Activated CD8-positive, alpha-beta memory T cell treated with anti-CD3 and anti-CD28 coated beads, Interleukin-2, amount 10 ng/mL, durations not matched to agents 7 days and 5 days (primary cell): ENCODE results near the gene ETFA. TPM values are rescaled to one million over a fixed set of nuclear protein-coding genes. Genes with fewer than 3 reads are reported as not detected.
"Not testable (repeated sequence)": the region's sequence is repeated elsewhere in the genome, so short reads cannot be mapped to it uniquely, and the experiment has no call there.

Experiments used
- ATAC-seq: fragments of 150-1000 bp; cut with Tn5 transposase; one replicate; pipeline ENCODE4 v1.10.0; 2021; ENCODE audit warnings: moderate library complexity
- CTCF ChIA-PET: fragments of 350-600 bp; sonication (Branson Sonifier 250); formaldehyde crosslinking; loops from one replicate; lab custom pipeline; 2021; ENCODE audit warnings: antibody characterized with exemption; lab: Charles Lee
- DNase-seq: peaks from one replicate; pipeline ENCODE4 v3.0.0-alpha.2; 2020
- H3K27ac Mint-ChIP-seq: one replicate; pipeline ENCODE4 v1.8.0; 2021; ENCODE audit warnings: mild to moderate bottlenecking, mixed read lengths
- H3K27me3 Mint-ChIP-seq: one replicate; pipeline ENCODE4 v1.8.0; 2021; ENCODE audit warnings: mixed read lengths
- H3K36me3 Mint-ChIP-seq: one replicate; pipeline ENCODE4 v1.8.0; 2021; ENCODE audit warnings: mild to moderate bottlenecking, mixed read lengths
- H3K4me1 Mint-ChIP-seq: one replicate; pipeline ENCODE4 v1.8.0; 2021; ENCODE audit warnings: mixed read lengths
- H3K4me3 Mint-ChIP-seq: one replicate; pipeline ENCODE4 v1.8.0; 2021; ENCODE audit warnings: mild to moderate bottlenecking, moderate library complexity, mixed read lengths
- H3K9me3 Mint-ChIP-seq: one replicate; pipeline ENCODE4 v1.8.0; 2022; ENCODE audit warnings: low read depth, mixed read lengths
- total RNA-seq, 2 experiments: library from RNA; stranded (reverse); gene quantifications; one replicate each; pipeline ENCODE4 v1.2.3, GENCODE V29; 2021

ETFA gene
- total RNA-seq, 2 experiments from 2014 or later, result 119 to 142 TPM

DNA sequence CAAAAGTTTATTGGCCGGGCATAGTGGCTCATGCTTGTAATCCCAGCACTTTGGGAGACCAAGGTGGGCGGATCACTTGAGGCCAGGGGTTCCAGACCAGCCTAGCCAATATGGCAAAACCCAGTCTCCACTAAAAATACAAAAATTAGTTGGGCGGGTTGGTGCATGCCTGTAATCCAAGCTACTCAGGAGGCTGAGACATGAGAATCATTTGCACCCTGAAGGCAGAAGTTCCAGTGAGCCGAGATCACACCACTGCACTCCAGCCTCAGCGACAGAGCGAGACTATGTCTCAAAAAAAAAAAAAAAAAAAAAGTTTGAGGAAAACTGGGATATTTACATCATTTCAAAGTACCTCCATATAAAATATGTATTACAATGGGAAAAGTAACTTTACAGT, 40.4 kb downstream of the ETFA start:
- DNase-seq (no peak), ATAC-seq (no peak)
- CTCF ChIA-PET, result interaction anchor here (0.7 kb wide), 1 partner anchor 74 kb away, joined by 4 read pairs; no protein-coding TSS in a partner anchor
- Mint-ChIP-seq H3K4me1 (no peaks in the 10 kb centered on the region), H3K36me3 (peaks cover 65% of the 10 kb centered on the region), H3K9me3 (peaks cover 8% of the 10 kb centered on the region), H3K27ac (no peak overlapping the region), H3K27me3 (no peaks in the 10 kb centered on the region), H3K4me3 (no peak overlapping the region)

DNA sequence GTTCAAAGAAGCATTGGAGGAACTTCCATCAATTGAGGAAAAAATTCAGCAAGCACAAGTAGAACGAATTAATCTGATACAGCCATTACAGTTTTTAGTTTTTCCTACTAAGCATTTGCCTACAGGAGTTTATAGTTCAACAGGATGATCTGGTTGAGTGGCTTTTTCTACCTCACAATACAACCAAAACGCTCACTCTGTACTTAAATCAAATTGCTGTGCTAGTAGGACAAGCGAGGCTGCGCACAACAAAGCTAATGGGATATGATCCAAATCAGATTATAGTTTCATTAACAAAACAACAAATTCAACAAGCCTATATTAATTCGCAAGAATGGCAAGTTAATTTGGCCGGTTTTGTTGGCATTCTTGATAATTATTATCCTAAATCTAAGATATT, 44.2 kb downstream of the ETFA start:
- no peaks in the 10 kb centered on the region for H3K27me3 Mint-ChIP-seq
- no peak overlapping the region for H3K27ac Mint-ChIP-seq
- DNase-seq (no peak), ATAC-seq (no peak)
- CTCF ChIA-PET, result interaction anchor here (1.0 kb wide), 1 partner anchor 32 kb away, joined by 3 read pairs; no protein-coding TSS in a partner anchor
- H3K4me3 Mint-ChIP-seq, result no peak overlapping the region
- H3K36me3 Mint-ChIP-seq, result peaks cover 92% of the 10 kb centered on the region
- H3K4me1 Mint-ChIP-seq, result peaks cover 5% of the 10 kb centered on the region
- H3K9me3 Mint-ChIP-seq, result peaks cover 20% of the 10 kb centered on the region

DNA sequence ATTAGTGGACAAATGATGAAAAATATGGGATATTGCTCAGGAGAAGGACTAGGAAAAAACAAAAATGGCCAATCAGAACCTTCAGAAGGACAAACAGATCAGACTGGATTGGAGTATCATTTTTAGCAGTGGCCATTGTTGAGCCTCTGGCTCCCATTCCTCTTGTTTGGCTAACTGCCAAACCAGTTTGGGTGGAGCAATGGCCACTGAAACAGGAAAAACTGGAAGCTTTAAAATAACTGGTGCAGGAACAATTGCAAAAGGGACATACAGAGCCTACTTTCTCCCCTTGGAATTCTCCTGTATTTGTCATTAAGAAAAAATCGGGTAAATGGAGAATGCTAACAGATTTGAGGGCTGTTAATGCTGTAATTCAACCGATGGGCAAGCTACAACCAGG, 45.5 kb downstream of the ETFA start:
- H3K27me3 Mint-ChIP-seq, ATAC-seq, CTCF ChIA-PET, H3K27ac Mint-ChIP-seq, H3K4me3 Mint-ChIP-seq, DNase-seq, H3K4me1 Mint-ChIP-seq: not testable (repeated sequence)
- peaks cover 91% of the 10 kb centered on the region for H3K36me3 Mint-ChIP-seq
- H3K9me3 Mint-ChIP-seq, result peaks cover 20% of the 10 kb centered on the region

DNA sequence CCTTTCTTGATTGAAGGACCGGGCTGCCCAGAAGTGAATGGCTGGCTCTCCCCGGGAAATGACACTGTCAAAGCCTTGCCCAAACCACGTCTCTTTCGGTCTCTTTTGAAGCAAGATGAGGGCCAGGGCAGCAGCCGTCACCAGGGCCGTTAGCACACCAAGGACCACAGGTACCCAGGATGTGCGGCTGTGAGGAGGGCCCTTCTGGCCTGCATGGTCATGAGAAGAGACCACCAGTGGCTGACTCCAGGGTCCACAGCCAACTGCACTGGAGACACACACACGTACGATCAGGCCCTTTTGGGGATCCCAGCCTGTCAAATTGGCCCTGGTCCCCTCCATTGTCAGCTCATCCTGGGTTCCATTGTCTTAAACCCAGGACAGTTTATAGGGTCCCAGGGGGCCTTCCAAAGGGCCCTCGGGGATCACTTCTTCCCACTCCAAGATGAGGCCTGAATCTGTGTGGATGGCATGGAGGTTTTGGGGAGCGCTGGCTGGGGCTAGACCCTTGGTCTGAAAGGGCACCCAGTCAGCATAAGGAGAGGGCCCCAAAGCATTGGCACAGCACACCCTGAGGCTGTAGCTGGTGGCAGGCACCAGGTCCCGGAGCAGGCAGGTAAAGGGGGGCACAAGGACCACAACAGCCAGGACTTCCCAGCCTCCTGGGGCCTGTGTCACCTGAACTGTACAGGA, 50.9 kb downstream of the ETFA start:
- H3K36me3 Mint-ChIP-seq, result peaks cover 68% of the 10 kb centered on the region
- H3K27ac Mint-ChIP-seq, result no peak overlapping the region
- H3K27me3 Mint-ChIP-seq, result no peaks in the 10 kb centered on the region
- no peak overlapping the region for H3K4me3 Mint-ChIP-seq
- H3K4me1 Mint-ChIP-seq, result peaks cover 5% of the 10 kb centered on the region
- peaks cover 12% of the 10 kb centered on the region for H3K9me3 Mint-ChIP-seq
- CTCF ChIA-PET, result no interaction called here
- DNase-seq (no peak), ATAC-seq (no peak)

DNA sequence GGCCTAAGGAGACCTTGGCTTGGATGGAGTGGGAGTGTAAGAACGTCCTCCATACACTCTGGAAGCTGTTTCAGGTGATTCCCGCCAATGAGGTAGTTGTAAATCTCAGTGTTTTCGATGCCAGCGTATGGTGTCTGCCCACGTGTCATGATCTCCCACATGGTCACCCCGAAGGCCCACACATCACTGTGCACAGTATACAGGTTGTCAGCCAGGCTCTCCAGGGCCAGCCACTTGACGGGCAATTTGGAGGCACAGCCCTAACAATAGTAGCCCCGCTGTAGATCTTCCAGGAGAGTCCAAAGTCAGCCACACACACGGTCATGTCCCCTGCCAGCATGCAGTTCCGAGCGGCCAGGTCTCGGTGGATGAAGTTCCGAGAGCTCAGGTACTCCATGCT, 51.9 kb downstream of the ETFA start:
- Mint-ChIP-seq H3K27ac (no peak overlapping the region), H3K4me1 (peaks cover 5% of the 10 kb centered on the region), H3K27me3 (no peaks in the 10 kb centered on the region), H3K36me3 (peaks cover 58% of the 10 kb centered on the region), H3K9me3 (peaks cover 12% of the 10 kb centered on the region), H3K4me3 (no peak overlapping the region)
- CTCF ChIA-PET, result interaction anchor here (1.1 kb wide), 1 partner anchor 17 kb away, joined by 3 read pairs; no protein-coding TSS in a partner anchor
- no peak for DNase-seq
- no peak for ATAC-seq

DNA sequence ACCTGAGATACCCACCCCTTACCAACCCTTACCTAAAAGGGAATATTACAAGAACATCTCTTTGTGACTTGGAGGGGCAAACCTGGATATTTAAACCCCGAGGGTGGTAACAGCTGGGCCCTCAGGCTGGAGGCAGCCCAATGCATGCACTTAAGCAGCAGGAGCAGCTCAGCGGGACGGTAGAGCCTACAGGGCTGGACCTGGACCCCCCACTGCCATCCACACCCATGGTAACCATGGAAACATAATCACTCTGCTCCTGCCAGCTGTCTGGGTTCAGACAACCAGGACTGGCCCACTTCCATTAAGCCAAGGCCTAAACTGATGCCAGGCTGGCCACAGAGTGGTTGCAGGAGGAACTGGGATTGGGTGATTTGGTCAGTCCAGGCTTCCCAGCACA, 52.8 kb downstream of the ETFA start:
- Mint-ChIP-seq H3K27me3 (no peaks in the 10 kb centered on the region), H3K4me1 (peaks cover 5% of the 10 kb centered on the region), H3K36me3 (peaks cover 49% of the 10 kb centered on the region), H3K27ac (no peak overlapping the region), H3K4me3 (no peak overlapping the region), H3K9me3 (peaks cover 7% of the 10 kb centered on the region)
- no peak for ATAC-seq
- CTCF ChIA-PET, result interaction anchor here (1.1 kb wide), 1 partner anchor 16 kb away, joined by 3 read pairs; no protein-coding TSS in a partner anchor
- DNase-seq, result no peak

DNA sequence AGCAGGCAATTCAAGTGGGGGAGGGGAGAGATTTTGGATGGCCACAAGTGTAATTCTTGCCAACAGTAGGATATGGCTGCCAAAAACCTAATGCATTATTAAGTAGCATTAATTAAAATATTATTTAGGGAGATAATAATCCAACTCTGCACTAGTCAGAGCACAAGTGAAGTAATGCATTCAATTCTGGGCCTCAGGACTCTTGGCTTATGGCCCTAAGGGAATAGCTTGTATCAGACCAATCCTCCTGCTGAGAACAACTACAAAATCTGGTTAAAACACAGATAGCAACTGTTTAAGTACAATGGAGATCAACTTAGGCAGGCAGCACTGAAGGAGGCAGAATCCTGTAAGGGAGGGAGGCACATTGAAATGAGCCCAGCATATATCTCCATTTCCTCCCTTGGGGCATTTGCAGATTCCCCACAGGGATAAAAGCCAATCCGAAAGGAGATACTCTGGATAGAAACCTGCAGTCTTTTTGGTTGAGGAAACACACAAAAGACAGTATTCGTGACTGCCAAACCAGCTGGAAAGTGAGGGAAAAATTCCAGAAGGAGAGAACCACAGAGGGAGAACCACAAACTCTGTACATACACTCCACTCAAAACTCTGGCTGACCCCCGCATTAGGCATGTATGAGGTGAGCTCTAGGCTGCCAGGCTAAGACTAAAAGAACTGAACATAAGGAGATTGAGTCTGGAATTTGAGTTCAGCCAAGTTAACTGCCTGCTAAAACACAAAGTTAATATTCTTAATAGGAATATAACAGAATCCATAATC, 57.4 kb downstream of the ETFA start:
- no peak for DNase-seq
- Mint-ChIP-seq H3K4me3 (no peak overlapping the region), H3K4me1 (peaks cover 4% of the 10 kb centered on the region), H3K9me3 (no peaks in the 10 kb centered on the region), H3K27ac (no peak overlapping the region), H3K36me3 (peaks cover 13% of the 10 kb centered on the region), H3K27me3 (no peaks in the 10 kb centered on the region)
- ATAC-seq, result no peak
- CTCF ChIA-PET, result interaction anchor here (1.0 kb wide), 1 partner anchor 28 kb away, joined by 3 read pairs; no protein-coding TSS in a partner anchor

DNA sequence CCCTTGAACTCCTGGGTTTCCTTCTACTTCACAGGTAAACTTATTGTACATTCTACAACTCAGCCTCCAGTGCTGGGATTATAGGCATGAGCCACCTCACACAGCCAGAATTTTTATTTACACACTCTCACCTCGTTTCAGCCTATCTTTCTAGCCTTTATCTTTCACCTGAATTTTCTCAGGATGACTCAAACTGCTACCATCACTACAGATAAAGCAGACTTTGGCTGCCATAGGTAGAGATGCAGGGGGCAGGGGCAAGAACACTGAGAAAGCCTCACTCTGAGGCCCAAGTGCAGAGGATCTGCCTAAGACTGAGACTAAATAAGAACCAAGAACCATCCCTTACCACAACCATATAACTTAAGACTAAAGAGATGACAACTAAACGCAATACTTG, 59.0 kb downstream of the ETFA start:
- Mint-ChIP-seq H3K4me3 (no peak overlapping the region), H3K27ac (no peak overlapping the region), H3K4me1 (peaks cover 4% of the 10 kb centered on the region), H3K36me3 (peaks cover 8% of the 10 kb centered on the region), H3K9me3 (no peaks in the 10 kb centered on the region), H3K27me3 (no peaks in the 10 kb centered on the region)
- CTCF ChIA-PET, result no interaction called here
- no peak for DNase-seq
- no peak for ATAC-seq

DNA sequence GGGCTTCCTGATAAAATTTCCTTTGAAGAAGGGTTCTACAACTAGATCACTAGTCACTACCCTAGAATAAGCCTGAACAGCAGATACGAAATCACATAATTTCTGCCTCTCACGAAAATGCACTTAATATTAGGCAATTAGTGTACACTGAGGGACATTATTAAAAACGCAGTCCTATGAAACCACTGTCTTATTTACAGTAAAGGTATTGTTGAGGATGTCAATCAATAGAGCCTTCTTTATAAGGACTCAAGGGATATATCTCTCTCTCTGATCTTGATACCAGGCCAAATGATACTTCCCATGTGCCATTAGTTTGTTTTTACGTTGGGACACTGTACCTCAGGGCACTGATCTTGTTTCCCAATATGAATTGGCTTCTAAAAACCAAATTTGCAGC, 59.6 kb downstream of the ETFA start:
- no peak overlapping the region for H3K4me3 Mint-ChIP-seq
- no peaks in the 10 kb centered on the region for H3K9me3 Mint-ChIP-seq
- no peak overlapping the region for H3K27ac Mint-ChIP-seq
- DNase-seq (no peak), ATAC-seq (no peak)
- peaks cover 8% of the 10 kb centered on the region for H3K36me3 Mint-ChIP-seq
- no peaks in the 10 kb centered on the region for H3K27me3 Mint-ChIP-seq
- CTCF ChIA-PET, result interaction anchor here (0.9 kb wide), 1 partner anchor 17 kb away, joined by 3 read pairs; no protein-coding TSS in a partner anchor
- peaks cover 4% of the 10 kb centered on the region for H3K4me1 Mint-ChIP-seq

DNA sequence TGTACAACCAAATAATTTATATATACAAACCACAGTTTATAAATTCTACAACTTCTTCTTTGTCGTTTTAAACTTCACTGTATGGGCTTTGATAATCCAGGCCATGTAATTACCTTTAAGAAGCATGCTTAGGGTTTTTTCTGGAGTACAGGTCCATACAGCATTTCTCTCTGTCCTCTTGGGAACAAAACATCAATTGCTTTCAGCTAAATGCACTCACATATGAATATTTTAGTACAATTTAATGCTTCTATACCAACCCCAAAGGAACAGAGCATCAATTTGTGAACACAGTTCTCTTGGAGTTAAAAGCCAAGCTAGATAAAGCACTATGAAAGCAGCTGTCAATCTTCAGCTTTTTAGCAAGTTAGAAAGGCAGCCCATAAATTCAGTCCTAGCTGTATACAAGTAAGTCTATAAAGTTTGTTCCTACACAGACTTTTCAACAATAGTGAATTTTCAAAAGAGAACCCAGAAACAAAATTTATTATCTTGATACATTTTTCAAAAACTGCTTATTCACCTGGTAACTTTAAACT, 66.1 kb downstream of the ETFA start:
- no peak for DNase-seq
- Mint-ChIP-seq H3K36me3 (peaks cover 7% of the 10 kb centered on the region), H3K9me3 (no peaks in the 10 kb centered on the region), H3K27ac (no peak overlapping the region), H3K4me1 (no peaks in the 10 kb centered on the region), H3K4me3 (no peak overlapping the region), H3K27me3 (no peaks in the 10 kb centered on the region)
- CTCF ChIA-PET, result interaction anchor here (0.7 kb wide), 1 partner anchor 10 kb away, joined by 3 read pairs; no protein-coding TSS in a partner anchor
- ATAC-seq, result no peak

DNA sequence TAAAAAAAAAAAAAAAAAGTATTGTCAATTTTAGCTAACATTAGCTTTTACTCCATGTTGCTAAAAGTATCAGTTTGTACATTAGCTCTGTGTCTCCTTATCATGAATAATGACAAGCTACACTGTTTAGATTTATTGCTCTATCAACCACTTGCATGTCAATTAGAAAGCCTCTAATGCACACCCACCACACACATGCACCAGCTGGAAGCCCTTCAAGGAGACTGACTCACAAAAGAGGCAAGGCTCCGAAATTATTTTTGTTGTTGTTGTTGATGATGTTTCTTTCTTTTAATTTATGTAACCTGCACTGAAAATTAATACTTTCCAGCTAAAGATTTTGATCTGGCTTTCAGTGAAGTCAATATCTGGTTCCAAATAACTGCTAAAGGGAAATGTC, 71.5 kb downstream of the ETFA start:
- no peaks in the 10 kb centered on the region for H3K27me3 Mint-ChIP-seq
- CTCF ChIA-PET, result no interaction called here
- DNase-seq, result no peak
- H3K27ac Mint-ChIP-seq, result no peak overlapping the region
- no peak overlapping the region for H3K4me3 Mint-ChIP-seq
- peaks cover 5% of the 10 kb centered on the region for H3K36me3 Mint-ChIP-seq
- H3K9me3 Mint-ChIP-seq, result no peaks in the 10 kb centered on the region
- ATAC-seq, result no peak
- H3K4me1 Mint-ChIP-seq, result no peaks in the 10 kb centered on the region

DNA sequence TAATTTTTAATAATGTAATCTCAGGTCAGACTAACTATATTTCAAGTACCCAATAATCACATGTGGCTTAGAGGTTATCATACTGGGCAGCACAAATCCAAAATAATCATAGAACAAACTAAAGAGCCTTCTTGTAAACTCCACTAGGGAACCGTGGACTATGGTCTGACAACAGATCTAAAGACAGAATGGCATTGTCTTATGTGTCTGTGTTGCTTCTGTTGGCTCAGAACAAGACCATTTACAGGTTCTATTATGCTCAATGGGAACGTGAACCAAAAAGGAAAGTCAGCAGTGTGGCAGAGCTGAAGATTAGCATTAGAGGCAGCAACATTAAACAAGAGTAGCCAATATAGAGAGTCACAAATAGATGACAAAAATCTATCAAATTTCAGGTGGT, 74.9 kb downstream of the ETFA start:
- Mint-ChIP-seq H3K27ac (no peak overlapping the region), H3K36me3 (no peaks in the 10 kb centered on the region), H3K27me3 (no peaks in the 10 kb centered on the region), H3K4me1 (no peaks in the 10 kb centered on the region), H3K4me3 (no peak overlapping the region), H3K9me3 (no peaks in the 10 kb centered on the region)
- ATAC-seq (no peak), DNase-seq (no peak)
- CTCF ChIA-PET, result interaction anchor here (1.1 to 2.0 kb wide), 5 partner anchors 50 to 406 kb away, joined by 3 to 6 read pairs (median 5); partner anchors contain the start of gene ISL2

DNA sequence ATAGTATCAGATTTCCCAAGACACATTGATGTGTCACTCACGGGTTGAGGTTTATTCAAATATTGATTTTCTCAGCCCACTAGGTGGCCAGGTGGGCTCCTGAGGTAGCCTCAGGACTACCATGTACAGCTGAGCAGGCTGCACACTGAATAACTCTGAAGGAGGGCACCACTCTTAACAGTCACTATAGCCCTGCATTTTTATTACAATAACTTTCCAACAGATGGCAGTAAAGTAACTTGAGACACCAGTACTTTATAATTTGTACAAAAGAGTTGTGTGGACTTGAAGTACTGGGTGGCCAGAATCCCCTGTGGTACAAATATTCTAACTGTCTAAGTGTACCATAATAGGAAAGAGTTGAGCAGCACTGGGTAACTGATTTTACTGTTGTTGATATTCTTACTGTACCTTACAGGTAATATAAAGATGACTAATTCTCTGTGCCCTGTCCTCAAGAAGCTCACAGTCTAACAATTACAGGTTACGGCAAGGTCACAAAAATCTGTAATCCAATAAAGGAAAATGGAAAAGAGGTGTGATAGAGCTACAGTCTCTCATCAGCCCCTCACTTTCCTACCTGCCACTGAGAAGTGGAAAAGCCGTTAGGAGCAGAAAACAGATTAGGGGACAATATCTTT, 76.0 kb downstream of the ETFA start:
- Mint-ChIP-seq H3K27ac (no peak overlapping the region), H3K4me3 (no peak overlapping the region), H3K4me1 (no peaks in the 10 kb centered on the region), H3K27me3 (no peaks in the 10 kb centered on the region), H3K36me3 (peaks cover 4% of the 10 kb centered on the region), H3K9me3 (no peaks in the 10 kb centered on the region)
- DNase-seq, result no peak
- CTCF ChIA-PET, result interaction anchor here (0.7 to 2.0 kb wide), 10 partner anchors 9 to 408 kb away, joined by 3 to 6 read pairs (median 3); partner anchors contain the start of gene ISL2
- ATAC-seq, result peak; percentile 76
